ENCODE measurements around the gene FREM3.
"Not testable (repeated sequence)": the region's sequence is repeated elsewhere in the genome, so short reads cannot be mapped to it uniquely, and the experiment has no call there.

The FREM3 gene

GRCh38 chr4:143564472-143564871 lies 136.0 kb downstream of the FREM3 start:
- no peak for DNase-seq

- DNase-seq = no peak
Observed at GRCh38 chr4:143559757-143560147, 140.7 kb downstream of the FREM3 start.

GRCh38 chr4:143558823-143559756 lies 141.4 kb downstream of the FREM3 start:
- peak; percentile 42 to 68 (median 47) for DNase-seq

GRCh38 chr4:143558286-143558685 lies 142.2 kb downstream of the FREM3 start:
- DNase-seq = no peak

- DNase-seq = no peak
Observed at GRCh38 chr4:143555676-143556075, 144.8 kb downstream of the FREM3 start.

GRCh38 chr4:143554728-143555597 lies 145.5 kb downstream of the FREM3 start:
- no peak for DNase-seq

- DNase-seq = no peak
Observed at GRCh38 chr4:143549928-143550327, 150.5 kb downstream of the FREM3 start.

- DNase-seq = no peak
Observed at GRCh38 chr4:143539670-143540023, 160.8 kb downstream of the FREM3 start.

GRCh38 chr4:143538979-143539669 lies 161.4 kb downstream of the FREM3 start:
- peak in 1 of 3 donors; percentile 10 for DNase-seq

- DNase-seq = no peak
Observed at GRCh38 chr4:143531788-143532491, 168.5 kb downstream of the FREM3 start.

GRCh38 chr4:143531380-143531779 lies 169.1 kb downstream of the FREM3 start:
- peak in 1 of 3 donors; percentile 8 for DNase-seq

GRCh38 chr4:143528046-143528445 lies 172.4 kb downstream of the FREM3 start:
- DNase-seq = not testable (repeated sequence)
